IMR-90 (cell line): Measurements from ENCODE around the gene EPHA6. TPM values are rescaled to one million over a fixed set of nuclear protein-coding genes. Genes with fewer than 3 reads are reported as not detected.

Source experiments
- ATAC-seq: fragments of 200-7000 bp; cut with Tn5 transposase; 2 replicates; pipeline ENCODE4 v1.9.1; 2020; ENCODE audit warnings: low read depth, mild to moderate bottlenecking, moderate library complexity
- BruUV-seq: library from RNA; stranded (reverse); fragments of 400-500 nt; replicated peaks from 2 replicates; lab custom pipeline; 2021; lab: Mats Ljungman, UMichigan
- CTCF ChIA-PET: fragments of 300-600 bp; formaldehyde crosslinking; extraction: SDS; loops from one replicate; lab custom pipeline; 2021; ENCODE audit warnings: antibody characterized with exemption; lab: Yijun Ruan, JAX
- POLR2A ChIA-PET: fragments of 300-600 bp; sonication (Branson Sonifier 250); formaldehyde crosslinking; loops from one replicate; lab custom pipeline; 2022; ENCODE audit warnings: antibody characterized with exemption; ENCODE audit not compliant: unreplicated experiment; lab: Charles Lee
- DNase-seq: peaks from one replicate; pipeline ENCODE4 v3.0.0; 2013
- H2AFZ ChIP-seq: replicated peaks from 2 replicates; pipeline ENCODE3; 2013; ENCODE audit warnings: low read length, mild to moderate bottlenecking; ENCODE audit not compliant: poor library complexity
- H2AK5ac ChIP-seq: 2 replicates; pipeline ENCODE4 v1.6.1; 2013; ENCODE audit warnings: low read depth, low read length, inconsistent platforms
- H2AK9ac ChIP-seq: replicated peaks from 2 replicates; pipeline ENCODE3; 2013; ENCODE audit warnings: mild to moderate bottlenecking, low read depth, low read length, moderate library complexity; ENCODE audit not compliant: poor library complexity
- H2BK120ac ChIP-seq: 2 replicates; pipeline ENCODE4 v1.6.1; 2013; ENCODE audit warnings: low read depth, low read length, inconsistent platforms
- H2BK15ac ChIP-seq: 3 replicates; pipeline ENCODE4 v1.6.1; 2013; ENCODE audit warnings: low read depth, low read length, inconsistent platforms
- H2BK20ac ChIP-seq: 2 replicates; pipeline ENCODE4 v1.6.1; 2013; ENCODE audit warnings: low read depth, mild to moderate bottlenecking, inconsistent platforms, low read length, moderate library complexity
- H2BK5ac ChIP-seq: 2 replicates; pipeline ENCODE4 v1.6.1; 2013; ENCODE audit warnings: mild to moderate bottlenecking, low read depth, low read length, inconsistent platforms; ENCODE audit not compliant: poor library complexity, severe bottlenecking
- H3K14ac ChIP-seq: replicated peaks from 2 replicates; pipeline ENCODE4 v1.6.1; 2013; ENCODE audit warnings: low read depth, low read length, inconsistent platforms
- H3K18ac ChIP-seq: 2 replicates; pipeline ENCODE4 v1.6.1; 2013; ENCODE audit warnings: low read depth, low read length, control low read depth
- H3K23ac ChIP-seq: 2 replicates; pipeline ENCODE4 v1.6.1; 2013; ENCODE audit warnings: low read depth, low read length, inconsistent platforms
- H3K27ac ChIP-seq: 2 replicates; pipeline ENCODE4 v1.5.1; 2013; ENCODE audit warnings: mild to moderate bottlenecking, control low read depth, low read length; ENCODE audit not compliant: insufficient read depth
- H3K27me3 ChIP-seq: 2 replicates; pipeline ENCODE4 v1.6.1; 2013; ENCODE audit warnings: low read length; ENCODE audit not compliant: control insufficient read depth, insufficient read depth
- H3K36me3 ChIP-seq: 2 replicates; pipeline ENCODE4 v1.6.1; 2013; ENCODE audit warnings: low read length, mixed read lengths; ENCODE audit not compliant: control insufficient read depth, insufficient read depth
- H3K4ac ChIP-seq: 2 replicates; pipeline ENCODE4 v1.6.1; 2013; ENCODE audit warnings: low read depth, low read length, inconsistent platforms
- H3K4me1 ChIP-seq: 2 replicates; pipeline ENCODE4 v1.6.1; 2013; ENCODE audit warnings: low read length, mixed read lengths; ENCODE audit not compliant: control insufficient read depth, insufficient read depth
- H3K4me2 ChIP-seq: 2 replicates; pipeline ENCODE4 v1.6.1; 2013; ENCODE audit warnings: low read depth, mild to moderate bottlenecking, control low read depth, low read length, moderate library complexity
- H3K4me3 ChIP-seq: 2 replicates; pipeline ENCODE4 v1.5.1; 2013; ENCODE audit warnings: low read depth, mild to moderate bottlenecking, control low read depth, low read length, moderate library complexity; ENCODE audit not compliant: insufficient read depth
- H3K56ac ChIP-seq: 2 replicates; pipeline ENCODE4 v1.6.1; 2013; ENCODE audit warnings: low read length, inconsistent platforms; ENCODE audit not compliant: insufficient read depth; ENCODE audit errors: extremely low read depth
- H3K79me1 ChIP-seq, 2 experiments: 2 replicates each; pipeline ENCODE4 v1.6.1; 2013; ENCODE audit warnings: low read length in 2 of 2, inconsistent platforms in 1 of 2, low read depth in 1 of 2
- H3K9ac ChIP-seq: 2 replicates; pipeline ENCODE4 v1.6.1; 2013; ENCODE audit warnings: low read depth, low read length, control low read depth
- H3K9me1 ChIP-seq: 2 replicates; pipeline ENCODE4 v1.6.1; 2013; ENCODE audit warnings: low read length, inconsistent platforms; ENCODE audit not compliant: insufficient read depth
- H3K9me3 ChIP-seq: 2 replicates; pipeline ENCODE4 v1.6.1; 2013; ENCODE audit warnings: low read length; ENCODE audit not compliant: control insufficient read depth, insufficient read depth
- H4K20me1 ChIP-seq: 2 replicates; pipeline ENCODE4 v1.6.1; 2013; ENCODE audit warnings: low read length, inconsistent platforms; ENCODE audit not compliant: insufficient read depth
- H4K5ac ChIP-seq: 2 replicates; pipeline ENCODE4 v1.6.1; 2013; ENCODE audit warnings: mild to moderate bottlenecking, low read depth, low read length, control low read depth
- H4K8ac ChIP-seq, 2 experiments: 2 replicates each; pipeline ENCODE4 v1.6.1; 2013; ENCODE audit warnings: low read depth in 2 of 2, low read length in 2 of 2, control low read depth in 1 of 2, inconsistent platforms in 1 of 2
- H4K91ac ChIP-seq: 2 replicates; pipeline ENCODE4 v1.6.1; 2013; ENCODE audit warnings: low read depth, low read length, inconsistent platforms; ENCODE audit not compliant: insufficient read depth
- BHLHE40 ChIP-seq: fragments of 150-350 bp; IDR thresholded peaks from 2 replicates; pipeline ENCODE4 v1.6.1; 2016; ENCODE audit warnings: mild to moderate bottlenecking, low read depth, low read length
- CEBPB ChIP-seq: IDR thresholded peaks from 2 replicates; pipeline ENCODE4 v1.6.1; 2012; ENCODE audit warnings: low read depth, low read length, improper control_type of control experiment
- CHD1 ChIP-seq: IDR thresholded peaks from 2 replicates; pipeline ENCODE4 v1.6.1; 2012; ENCODE audit warnings: low read depth, low read length, improper control_type of control experiment
- FOS ChIP-seq: fragments of 150-350 bp; IDR thresholded peaks from 2 replicates; pipeline ENCODE4 v1.6.1; 2016; ENCODE audit warnings: low read depth, low read length
- MAFK ChIP-seq: IDR thresholded peaks from 2 replicates; pipeline ENCODE4 v1.6.1; 2012; ENCODE audit warnings: low read depth, low read length, improper control_type of control experiment
- MAZ ChIP-seq: IDR thresholded peaks from 2 replicates; pipeline ENCODE4 v1.6.1; 2012; ENCODE audit warnings: low read depth, mild to moderate bottlenecking, low read length, improper control_type of control experiment, moderate library complexity, borderline replicate concordance
- MXI1 ChIP-seq: IDR thresholded peaks from 2 replicates; pipeline ENCODE4 v1.6.1; 2012; ENCODE audit warnings: low read depth, mild to moderate bottlenecking, low read length, moderate library complexity, borderline replicate concordance
- NFE2L2 ChIP-seq: fragments of 150-350 bp; IDR thresholded peaks from 2 replicates; pipeline ENCODE4 v1.6.1; 2016; ENCODE audit warnings: low read depth, mild to moderate bottlenecking, low read length
- POLR2A ChIP-seq: IDR thresholded peaks from 2 replicates; pipeline ENCODE4 v1.6.1; 2012; ENCODE audit warnings: mild to moderate bottlenecking, low read depth, low read length
- RAD21 ChIP-seq: IDR thresholded peaks from 2 replicates; pipeline ENCODE4 v1.6.1; 2012; ENCODE audit warnings: low read length, improper control_type of control experiment
- RCOR1 ChIP-seq: IDR thresholded peaks from 2 replicates; pipeline ENCODE4 v1.6.1; 2012; ENCODE audit warnings: mild to moderate bottlenecking, low read length, improper control_type of control experiment; ENCODE audit not compliant: insufficient replicate concordance
- RFX5 ChIP-seq: IDR thresholded peaks from 2 replicates; pipeline ENCODE4 v1.8.0; 2012; ENCODE audit warnings: low read depth, mild to moderate bottlenecking, low read length, moderate library complexity
- SMC3 ChIP-seq: fragments of 150-350 bp; IDR thresholded peaks from 2 replicates; pipeline ENCODE4 v1.6.1; 2016; ENCODE audit warnings: low read depth, mild to moderate bottlenecking, antibody characterized with exemption, low read length, moderate library complexity
- USF2 ChIP-seq: fragments of 150-350 bp; IDR thresholded peaks from 2 replicates; pipeline ENCODE4 v1.6.1; 2017; ENCODE audit warnings: mild to moderate bottlenecking, antibody characterized with exemption, low read length, low read depth
- WGBS, 2 experiments: methylation state at CpG; one replicate each; pipeline versions ENCODE4 v1.1.5 to v1.1.7; 2013; ENCODE audit warnings: missing lambda C conversion rate in 2 of 2; ENCODE audit not compliant: insufficient read length in 1 of 2; ENCODE audit errors: extremely low coverage in 2 of 2; 5-methylcytosine and 5-hydroxymethylcytosine counted together
- dilution Hi-C: fragments of 300-500 bp; cut with HindIII; formaldehyde crosslinking; loops from one replicate; pipeline ENCODE4 v1.14.3; 2018; ENCODE audit warnings: low sequenced_read_pairs; ENCODE audit not compliant: unreplicated experiment
- in situ Hi-C: fragments of 300-500 bp; cut with MboI; formaldehyde crosslinking; loops from 3 replicates; pipeline ENCODE4 v1.14.3; 2019; ENCODE audit warnings: low sequenced_read_pairs, inconsistent platforms, mixed read lengths
- intact Hi-C: fragments of 100-400 bp; cut with micrococcal nuclease; formaldehyde crosslinking; loops from 2 replicates; pipeline ENCODE4 v1.10.0; 2022
- polyA plus RNA-seq, 3 experiments: library from polyadenylated mRNA; depleted of rRNA; stranded (reverse); fragments of >200 nt; gene quantifications; 2 replicates each; pipeline ENCODE4 v1.2.3, GENCODE V29; 2012; ENCODE audit warnings: low replicate concordance in 1 of 3
- total RNA-seq: library from RNA; depleted of rRNA; stranded (reverse); fragments of >200 nt; gene quantifications from 2 replicates; pipeline ENCODE4 v1.2.3, GENCODE V29; 2012
- TF ChIP-seq, protein P1 (sequence below): fragments of 150-350 bp; IDR thresholded peaks from 2 replicates; pipeline ENCODE4 v1.6.1; 2016; ENCODE audit warnings: low read depth, mild to moderate bottlenecking, low read length, moderate library complexity, borderline replicate concordance
- TF ChIP-seq, protein P2 (sequence below): conservative IDR thresholded peaks from 2 replicates; pipeline ENCODE4 v1.5.1; 2012; ENCODE audit warnings: mild to moderate bottlenecking, low read depth, low read length, improper control_type of control experiment

EPHA6 gene
- total and polyA plus RNA-seq, 2 of the 4 experiments (the other 2 are of a cell fraction): not detected

- H4K8ac ChIP-seq: no peak overlapping the region
- H3K9me1 ChIP-seq: no peaks in the 10 kb centered on the region
- no peaks in the 10 kb centered on the region for H3K36me3 ChIP-seq
- H3K9ac ChIP-seq: no peak overlapping the region
- intact Hi-C loops (no loop called here), in situ Hi-C loops (no loop called here), dilution Hi-C loops (no loop called here)
- no peak overlapping the region for H3K18ac ChIP-seq
- H3K4me3 ChIP-seq: no peak overlapping the region
- H3K56ac ChIP-seq: no peak overlapping the region
- no peak overlapping the region for H2AK5ac ChIP-seq
- H2BK15ac ChIP-seq: no peak overlapping the region
- no CpG with 5 or more reads among the region's 4 CpGs for WGBS, 2 experiments
- DNase-seq (no peak), ATAC-seq (no peak)
- H3K4ac ChIP-seq: no peak overlapping the region
- BruUV-seq: no TSS peak
- peaks cover 3% of the 10 kb centered on the region; the same call in 1 of the 2 replicates for H3K9me3 ChIP-seq
- H3K27me3 ChIP-seq: no peaks in the 10 kb centered on the region
- no peaks in the 10 kb centered on the region for H3K4me1 ChIP-seq
- no peak overlapping the region for H4K91ac ChIP-seq
- no peak overlapping the region for H2BK120ac ChIP-seq
- ChIA-PET POLR2A (no interaction called here), CTCF (no interaction called here)
- no peak overlapping the region for H2BK20ac ChIP-seq
- H3K79me1 ChIP-seq: no peaks in the 10 kb centered on the region
- H2AFZ ChIP-seq: no peak overlapping the region
- no peak overlapping the region for H4K5ac ChIP-seq
- H2AK9ac ChIP-seq: no peak overlapping the region
- no peak overlapping the region for H3K23ac ChIP-seq
- H4K20me1 ChIP-seq: no peaks in the 10 kb centered on the region
- H3K4me2 ChIP-seq: no peak overlapping the region
- no peak overlapping the region for H3K14ac ChIP-seq
- TF ChIP-seq FOS: no peak
- TF ChIP-seq RCOR1: no peak
- TF ChIP-seq POLR2A: no peak
- TF ChIP-seq BHLHE40: no peak
- TF ChIP-seq, protein P1, sequence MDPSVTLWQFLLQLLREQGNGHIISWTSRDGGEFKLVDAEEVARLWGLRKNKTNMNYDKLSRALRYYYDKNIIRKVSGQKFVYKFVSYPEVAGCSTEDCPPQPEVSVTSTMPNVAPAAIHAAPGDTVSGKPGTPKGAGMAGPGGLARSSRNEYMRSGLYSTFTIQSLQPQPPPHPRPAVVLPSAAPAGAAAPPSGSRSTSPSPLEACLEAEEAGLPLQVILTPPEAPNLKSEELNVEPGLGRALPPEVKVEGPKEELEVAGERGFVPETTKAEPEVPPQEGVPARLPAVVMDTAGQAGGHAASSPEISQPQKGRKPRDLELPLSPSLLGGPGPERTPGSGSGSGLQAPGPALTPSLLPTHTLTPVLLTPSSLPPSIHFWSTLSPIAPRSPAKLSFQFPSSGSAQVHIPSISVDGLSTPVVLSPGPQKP: no peak
- no peak for TF ChIP-seq MAZ
- no peak for TF ChIP-seq USF2
- TF ChIP-seq CHD1: no peak
- TF ChIP-seq NFE2L2: no peak
- no peak for TF ChIP-seq CEBPB
- TF ChIP-seq, protein P2, sequence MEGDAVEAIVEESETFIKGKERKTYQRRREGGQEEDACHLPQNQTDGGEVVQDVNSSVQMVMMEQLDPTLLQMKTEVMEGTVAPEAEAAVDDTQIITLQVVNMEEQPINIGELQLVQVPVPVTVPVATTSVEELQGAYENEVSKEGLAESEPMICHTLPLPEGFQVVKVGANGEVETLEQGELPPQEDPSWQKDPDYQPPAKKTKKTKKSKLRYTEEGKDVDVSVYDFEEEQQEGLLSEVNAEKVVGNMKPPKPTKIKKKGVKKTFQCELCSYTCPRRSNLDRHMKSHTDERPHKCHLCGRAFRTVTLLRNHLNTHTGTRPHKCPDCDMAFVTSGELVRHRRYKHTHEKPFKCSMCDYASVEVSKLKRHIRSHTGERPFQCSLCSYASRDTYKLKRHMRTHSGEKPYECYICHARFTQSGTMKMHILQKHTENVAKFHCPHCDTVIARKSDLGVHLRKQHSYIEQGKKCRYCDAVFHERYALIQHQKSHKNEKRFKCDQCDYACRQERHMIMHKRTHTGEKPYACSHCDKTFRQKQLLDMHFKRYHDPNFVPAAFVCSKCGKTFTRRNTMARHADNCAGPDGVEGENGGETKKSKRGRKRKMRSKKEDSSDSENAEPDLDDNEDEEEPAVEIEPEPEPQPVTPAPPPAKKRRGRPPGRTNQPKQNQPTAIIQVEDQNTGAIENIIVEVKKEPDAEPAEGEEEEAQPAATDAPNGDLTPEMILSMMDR: no peak
- TF ChIP-seq MXI1: no peak
- TF ChIP-seq SMC3: no peak
- no peak for TF ChIP-seq RAD21
- TF ChIP-seq RFX5: no peak
- no peak for TF ChIP-seq MAFK
- no peak overlapping the region for H3K27ac ChIP-seq
- no peak overlapping the region for H2BK5ac ChIP-seq
Measured at GRCh38 chr3:96958856-96959255, 144.5 kb downstream of the EPHA6 start.
